ENCODE data around the gene ITPR1.

ITPR1 gene

GRCh38 chr3:4684117-4684516 lies 191.0 kb downstream of the ITPR1 start:
- Histone ChIP-seq H3K4me1 (ENCODE audit: control extremely low read depth in 1 of 4, control insufficient read depth in 4 of 4, insufficient read depth in 4 of 4, low read length in 3 of 4) (no peaks in the 10 kb centered on the region), H3K4me3 (ENCODE audit: control insufficient read depth in 1 of 7, extremely low read depth in 1 of 7, insufficient read depth in 4 of 7, low read depth in 2 of 7, low read length in 6 of 7) (no peak overlapping the region), H3K36me3 (ENCODE audit: control insufficient read depth in 4 of 4, insufficient read depth in 4 of 4, low read length in 3 of 4) (peaks cover 43 to 99% (median 79%) of the 10 kb centered on the region in 4 experiments), H3K27me3 (replicated peaks in 2 of 5; ENCODE audit: control insufficient read depth in 4 of 5, insufficient read depth in 5 of 5, low read length in 4 of 5) (no peaks in the 10 kb centered on the region), H3K9me3 (ENCODE audit: control extremely low read depth in 1 of 5, control insufficient read depth in 4 of 5, insufficient read depth in 2 of 5, low read depth in 1 of 5, low read length in 4 of 5) (peaks cover 0 to 6% (median 3%) of the 10 kb centered on the region in 5 experiments), H3K27ac (ENCODE audit: insufficient read depth in 1 of 2, low read depth in 1 of 2, low read length in 2 of 2, poor library complexity in 1 of 2, severe bottlenecking in 2 of 2) (no peak overlapping the region)
- ChIA-PET CTCF (interaction anchor here (1.0 to 4.1 kb wide), 6 partner anchors 9 to 104 kb away, joined by 3 to 33 read pairs (median 4); no protein-coding TSS in a partner anchor), POLR2A (no interaction called here)
- WGBS (ENCODE audit: insufficient coverage), result 83% methylated on average over 1 of the region's 1 CpG
- no peak for DNase-seq

GRCh38 chr3:4684976-4685375 lies 191.8 kb downstream of the ITPR1 start:
- CTCF ChIA-PET, result interaction anchor here (1.1 to 4.1 kb wide), 4 partner anchors 11 to 52 kb away, joined by 3 to 33 read pairs (median 4); no protein-coding TSS in a partner anchor
- Histone ChIP-seq H3K4me3 (ENCODE audit: control insufficient read depth in 1 of 7, extremely low read depth in 1 of 7, insufficient read depth in 4 of 7, low read depth in 2 of 7, low read length in 6 of 7) (no peak overlapping the region), H3K4me1 (ENCODE audit: control extremely low read depth in 1 of 4, control insufficient read depth in 4 of 4, insufficient read depth in 4 of 4, low read length in 3 of 4) (no peaks in the 10 kb centered on the region)

GRCh38 chr3:4685673-4686345 lies 192.7 kb downstream of the ITPR1 start:
- Histone ChIP-seq H3K27ac (ENCODE audit: insufficient read depth in 1 of 2, low read depth in 1 of 2, low read length in 2 of 2, poor library complexity in 1 of 2, severe bottlenecking in 2 of 2) (no peak overlapping the region), H3K9me3 (ENCODE audit: control extremely low read depth in 1 of 5, control insufficient read depth in 4 of 5, insufficient read depth in 2 of 5, low read depth in 1 of 5, low read length in 4 of 5) (peaks cover 1 to 14% (median 4%) of the 10 kb centered on the region in 5 experiments), H3K4me3 (ENCODE audit: control insufficient read depth in 1 of 7, extremely low read depth in 1 of 7, insufficient read depth in 4 of 7, low read depth in 2 of 7, low read length in 6 of 7) (no peak overlapping the region), H3K27me3 (replicated peaks in 2 of 5; ENCODE audit: control insufficient read depth in 4 of 5, insufficient read depth in 5 of 5, low read length in 4 of 5) (no peaks in the 10 kb centered on the region), H3K36me3 (ENCODE audit: control insufficient read depth in 4 of 4, insufficient read depth in 4 of 4, low read length in 3 of 4) (peaks cover 54 to 99% (median 76%) of the 10 kb centered on the region in 4 experiments), H3K4me1 (ENCODE audit: control extremely low read depth in 1 of 4, control insufficient read depth in 4 of 4, insufficient read depth in 4 of 4, low read length in 3 of 4) (no peaks in the 10 kb centered on the region)
- 98% methylated on average over 8 of the region's 10 CpGs for WGBS (ENCODE audit: insufficient coverage)
- ChIA-PET POLR2A (no interaction called here), CTCF (interaction anchor here (0.7 to 4.1 kb wide), 4 partner anchors 12 to 507 kb away, joined by 3 to 33 read pairs (median 4); no protein-coding TSS in a partner anchor)
- DNase-seq, result no peak

More at GRCh38 chr3:4684976-4685375, 191.8 kb downstream of the ITPR1 start:
- Histone ChIP-seq H3K36me3 (ENCODE audit: control insufficient read depth in 4 of 4, insufficient read depth in 4 of 4, low read length in 3 of 4) (peaks cover 51 to 99% (median 78%) of the 10 kb centered on the region in 4 experiments), H3K27ac (ENCODE audit: insufficient read depth in 1 of 2, low read depth in 1 of 2, low read length in 2 of 2, poor library complexity in 1 of 2, severe bottlenecking in 2 of 2) (no peak overlapping the region), H3K9me3 (ENCODE audit: control extremely low read depth in 1 of 5, control insufficient read depth in 4 of 5, insufficient read depth in 2 of 5, low read depth in 1 of 5, low read length in 4 of 5) (peaks cover 1 to 11% (median 4%) of the 10 kb centered on the region in 5 experiments), H3K27me3 (replicated peaks in 2 of 5; ENCODE audit: control insufficient read depth in 4 of 5, insufficient read depth in 5 of 5, low read length in 4 of 5) (no peaks in the 10 kb centered on the region)
- POLR2A ChIA-PET, result no interaction called here
- DNase-seq, result no peak
- WGBS (ENCODE audit: insufficient coverage), result 93% methylated on average over 10 of the region's 10 CpGs

GRCh38 chr3:4686619-4687018 lies 193.5 kb downstream of the ITPR1 start:
- POLR2A ChIA-PET, result interaction anchor here (1.2 kb wide), 1 partner anchor 10 kb away, joined by 4 read pairs; no protein-coding TSS in a partner anchor
- DNase-seq, result no peak
- Histone ChIP-seq H3K27ac (ENCODE audit: insufficient read depth in 1 of 2, low read depth in 1 of 2, low read length in 2 of 2, poor library complexity in 1 of 2, severe bottlenecking in 2 of 2) (no peak overlapping the region), H3K36me3 (ENCODE audit: control insufficient read depth in 4 of 4, insufficient read depth in 4 of 4, low read length in 3 of 4) (peaks cover 58 to 100% (median 76%) of the 10 kb centered on the region in 4 experiments), H3K4me3 (ENCODE audit: control insufficient read depth in 1 of 7, extremely low read depth in 1 of 7, insufficient read depth in 4 of 7, low read depth in 2 of 7, low read length in 6 of 7) (no peak overlapping the region), H3K27me3 (replicated peaks in 2 of 5; ENCODE audit: control insufficient read depth in 4 of 5, insufficient read depth in 5 of 5, low read length in 4 of 5) (no peaks in the 10 kb centered on the region), H3K9me3 (ENCODE audit: control extremely low read depth in 1 of 5, control insufficient read depth in 4 of 5, insufficient read depth in 2 of 5, low read depth in 1 of 5, low read length in 4 of 5) (peaks cover 1 to 14% (median 4%) of the 10 kb centered on the region in 5 experiments), H3K4me1 (ENCODE audit: control extremely low read depth in 1 of 4, control insufficient read depth in 4 of 4, insufficient read depth in 4 of 4, low read length in 3 of 4) (no peaks in the 10 kb centered on the region)
- CTCF ChIA-PET, result interaction anchor here (0.7 to 4.1 kb wide), 6 partner anchors 9 to 506 kb away, joined by 3 to 33 read pairs (median 4); no protein-coding TSS in a partner anchor
- WGBS (ENCODE audit: insufficient coverage), result 98% methylated on average over 4 of the region's 4 CpGs

- Histone ChIP-seq H3K27me3 (replicated peaks in 2 of 5; ENCODE audit: control insufficient read depth in 4 of 5, insufficient read depth in 5 of 5, low read length in 4 of 5) (no peaks in the 10 kb centered on the region), H3K4me3 (ENCODE audit: control insufficient read depth in 1 of 7, extremely low read depth in 1 of 7, insufficient read depth in 4 of 7, low read depth in 2 of 7, low read length in 6 of 7) (no peak overlapping the region), H3K4me1 (ENCODE audit: control extremely low read depth in 1 of 4, control insufficient read depth in 4 of 4, insufficient read depth in 4 of 4, low read length in 3 of 4) (no peaks in the 10 kb centered on the region), H3K36me3 (ENCODE audit: control insufficient read depth in 4 of 4, insufficient read depth in 4 of 4, low read length in 3 of 4) (peaks cover 60 to 97% (median 76%) of the 10 kb centered on the region in 4 experiments), H3K27ac (ENCODE audit: insufficient read depth in 1 of 2, low read depth in 1 of 2, low read length in 2 of 2, poor library complexity in 1 of 2, severe bottlenecking in 2 of 2) (no peak overlapping the region), H3K9me3 (ENCODE audit: control extremely low read depth in 1 of 5, control insufficient read depth in 4 of 5, insufficient read depth in 2 of 5, low read depth in 1 of 5, low read length in 4 of 5) (peaks cover 1 to 14% (median 4%) of the 10 kb centered on the region in 5 experiments)
- ChIA-PET CTCF (interaction anchor here (0.8 to 4.1 kb wide), 5 partner anchors 8 to 373 kb away, joined by 3 to 33 read pairs (median 4); no protein-coding TSS in a partner anchor), POLR2A (interaction anchor here (1.2 kb wide), 1 partner anchor 10 kb away, joined by 4 read pairs; no protein-coding TSS in a partner anchor)
- 88% methylated on average over 1 of the region's 4 CpGs for WGBS (ENCODE audit: insufficient coverage)
- no peak for DNase-seq
These were observed 194.0 kb downstream of the ITPR1 start for GRCh38 chr3:4687167-4687566.

- POLR2A ChIA-PET, result interaction anchor here (1.2 kb wide), 1 partner anchor 11 kb away, joined by 4 read pairs; no protein-coding TSS in a partner anchor
- Histone ChIP-seq H3K4me1 (ENCODE audit: control extremely low read depth in 1 of 4, control insufficient read depth in 4 of 4, insufficient read depth in 4 of 4, low read length in 3 of 4) (no peaks in the 10 kb centered on the region), H3K27ac (ENCODE audit: insufficient read depth in 1 of 2, low read depth in 1 of 2, low read length in 2 of 2, poor library complexity in 1 of 2, severe bottlenecking in 2 of 2) (no peak overlapping the region), H3K27me3 (replicated peaks in 2 of 5; ENCODE audit: control insufficient read depth in 4 of 5, insufficient read depth in 5 of 5, low read length in 4 of 5) (no peaks in the 10 kb centered on the region), H3K9me3 (ENCODE audit: control extremely low read depth in 1 of 5, control insufficient read depth in 4 of 5, insufficient read depth in 2 of 5, low read depth in 1 of 5, low read length in 4 of 5) (peaks cover 1 to 14% (median 4%) of the 10 kb centered on the region in 5 experiments), H3K36me3 (ENCODE audit: control insufficient read depth in 4 of 4, insufficient read depth in 4 of 4, low read length in 3 of 4) (peaks cover 60 to 97% (median 77%) of the 10 kb centered on the region in 4 experiments), H3K4me3 (ENCODE audit: control insufficient read depth in 1 of 7, extremely low read depth in 1 of 7, insufficient read depth in 4 of 7, low read depth in 2 of 7, low read length in 6 of 7) (no peak overlapping the region)
- no peak for DNase-seq
- 0% methylated on average over 1 of the region's 5 CpGs for WGBS (ENCODE audit: insufficient coverage)
- CTCF ChIA-PET, result interaction anchor here (0.8 to 1.7 kb wide), 4 partner anchors 8 to 373 kb away, joined by 3 to 6 read pairs (median 4); no protein-coding TSS in a partner anchor
These were observed 194.4 kb downstream of the ITPR1 start for GRCh38 chr3:4687596-4687995.

- CTCF ChIA-PET, result interaction anchor here (1.7 kb wide), 1 partner anchor 9 kb away, joined by 6 read pairs; no protein-coding TSS in a partner anchor
- peaks cover 57 to 96% (median 76%) of the 10 kb centered on the region in 4 experiments for H3K36me3 ChIP-seq (ENCODE audit: control insufficient read depth in 4 of 4, insufficient read depth in 4 of 4, low read length in 3 of 4)
- 100% methylated on average over 1 of the region's 4 CpGs for WGBS (ENCODE audit: insufficient coverage)
These were observed 195.3 kb downstream of the ITPR1 start for GRCh38 chr3:4688411-4688810.

More at GRCh38 chr3:4688411-4688810, 195.3 kb downstream of the ITPR1 start:
- H3K9me3 ChIP-seq (ENCODE audit: control extremely low read depth in 1 of 5, control insufficient read depth in 4 of 5, insufficient read depth in 2 of 5, low read depth in 1 of 5, low read length in 4 of 5), result peaks cover 1 to 14% (median 4%) of the 10 kb centered on the region in 5 experiments
- no peaks in the 10 kb centered on the region for H3K27me3 ChIP-seq (replicated peaks in 2 of 5; ENCODE audit: control insufficient read depth in 4 of 5, insufficient read depth in 5 of 5, low read length in 4 of 5)
- H3K4me3 ChIP-seq (ENCODE audit: control insufficient read depth in 1 of 7, extremely low read depth in 1 of 7, insufficient read depth in 4 of 7, low read depth in 2 of 7, low read length in 6 of 7), result no peak overlapping the region
- no peaks in the 10 kb centered on the region for H3K4me1 ChIP-seq (ENCODE audit: control extremely low read depth in 1 of 4, control insufficient read depth in 4 of 4, insufficient read depth in 4 of 4, low read length in 3 of 4)
- DNase-seq, result no peak
- POLR2A ChIA-PET, result no interaction called here
- H3K27ac ChIP-seq (ENCODE audit: insufficient read depth in 1 of 2, low read depth in 1 of 2, low read length in 2 of 2, poor library complexity in 1 of 2, severe bottlenecking in 2 of 2), result no peak overlapping the region
